Ovary (tissue), 3 donors: ENCODE measurements around the gene MTIF2.

ENCODE experiments used
- CTCF ChIP-seq, 3 donors: fragments of 450-650 bp in 2 of 3; fragments of 200-600 bp in 1 of 3; IDR thresholded peaks; one replicate each; pipeline versions ENCODE4 v1.5.1 to v1.8.0; 2016 to 2022; ENCODE audit warnings: antibody characterized with exemption in 3 of 3, mild to moderate bottlenecking in 1 of 3
- POLR2A ChIP-seq: fragments of 450-650 bp; IDR thresholded peaks from one replicate; pipeline ENCODE4 v1.6.1; 2017; ENCODE audit warnings: antibody characterized with exemption, mild to moderate bottlenecking, moderate library complexity
- donor health status: DM: no; HTN: no; CAD: no.

- TF ChIP-seq CTCF (IDR thresholded peaks at IDR 0.05) (no peak), POLR2A (no peak)
Measured at GRCh38 chr2:55229221-55229620, 39.8 kb downstream of the MTIF2 start.
